Body of pancreas (tissue), 4 donors: ENCODE measurements around the gene RAB5B. TPM values are rescaled to one million over a fixed set of nuclear protein-coding genes. Genes with fewer than 3 reads are reported as not detected.
"Not testable (repeated sequence)": the region's sequence is repeated elsewhere in the genome, so short reads cannot be mapped to it uniquely, and the experiment has no call there.

Source experiments
- ATAC-seq: fragments of 150-250 bp; one replicate; pipeline ENCODE4 v1.9.1; 2016
- DNase-seq, 4 donors: peaks; one replicate each; pipeline ENCODE4 v3.0.0-alpha.2; 2019
- H3K27ac ChIP-seq, 4 donors: fragments of 200-600 bp; sonication (generic); 1 replicate in 3 of 4; 2 replicates in 1 of 4; pipeline versions ENCODE4 v1.5.1 to v1.6.1; 2016 to 2019; ENCODE audit warnings: mild to moderate bottlenecking in 1 of 4, mixed read lengths in 1 of 4, moderate library complexity in 1 of 4
- H3K27me3 ChIP-seq, 2 donors: fragments of 200-600 bp; sonication (generic); one replicate each; pipeline ENCODE4 v1.6.0; 2016; ENCODE audit warnings: mild to moderate bottlenecking in 1 of 2
- H3K36me3 ChIP-seq, 2 donors: fragments of 200-600 bp; sonication (generic); replicated peaks in 1 of 2; 2 replicates each; pipeline ENCODE4 v1.5.1; 2016; ENCODE audit warnings: low read depth in 2 of 2; ENCODE audit not compliant: insufficient read depth in 1 of 2
- H3K4me1 ChIP-seq: fragments of 200-600 bp; sonication (generic); one replicate; pipeline ENCODE4 v1.6.0; 2016
- H3K4me3 ChIP-seq, 2 donors: fragments of 200-600 bp; sonication (generic); 1 replicate in 1 of 2; 2 replicates in 1 of 2; pipeline ENCODE4 v1.5.1; 2016 to 2019
- H3K9me3 ChIP-seq, 3 donors: fragments of 200-600 bp; sonication (generic); 1 replicate in 2 of 3; 2 replicates in 1 of 3; pipeline ENCODE4 v1.5.1; 2016
- CTCF ChIP-seq, 7 experiments: fragments of 450-650 bp in 4 of 7; fragments of 200-600 bp in 3 of 7; sonication (generic) in 3 of 7; IDR thresholded peaks; one replicate each; pipeline ENCODE4 v1.5.1; 2016 to 2019; ENCODE audit warnings: antibody characterized with exemption in 7 of 7
- POLR2A ChIP-seq, 3 donors: fragments of 450-650 bp; IDR thresholded peaks; one replicate each; pipeline ENCODE4 v1.6.1; 2016; ENCODE audit warnings: antibody characterized with exemption in 3 of 3, mild to moderate bottlenecking in 2 of 3
- WGBS, 2 donors: methylation state at CpG; one replicate each; pipeline ENCODE4 v1.1.5; 2017; 5-methylcytosine and 5-hydroxymethylcytosine counted together
- intact Hi-C: fragments of 100-400 bp; cut with DNase I; formaldehyde crosslinking; loops from one replicate; pipeline ENCODE4 v1.15.1; 2023
- total RNA-seq, 2 donors: library from RNA; depleted of rRNA; stranded (reverse); fragments of >200 nt; gene quantifications; one replicate each; pipeline ENCODE4 v1.1.0, GENCODE V29; 2016

RAB5B gene
- total RNA-seq, 2 donors from 2014 or later = 28.3 to 33.9 TPM

- Histone ChIP-seq H3K36me3 (peaks cover 0 to 2% of the 10 kb centered on the region in 2 donors), H3K27me3 (no peaks in the 10 kb centered on the region), H3K4me1 (peaks cover 24% of the 10 kb centered on the region), H3K9me3 (no peaks in the 10 kb centered on the region), H3K4me3 (no peak overlapping the region), H3K27ac (peak overlapping the region in 1 of 4 donors; percentile 62)
- DNase-seq (no peak), ATAC-seq (no peak)
- TF ChIP-seq CTCF (IDR thresholded peaks at IDR 0.05) (no peak), POLR2A (IDR thresholded peaks at IDR 0.05) (no peak)
- intact Hi-C loops = no loop called here
- WGBS, 2 donors = 54% methylated on average over 7 of the region's 7 CpGs
Measured at GRCh38 chr12:56001487-56002100, 27.7 kb downstream of the RAB5B start.

GRCh38 chr12:56003376-56003775 is 29.5 kb downstream of the RAB5B start:
- ATAC-seq, H3K36me3 ChIP-seq, H3K9me3 ChIP-seq, H3K27ac ChIP-seq, H3K4me3 ChIP-seq, DNase-seq, H3K27me3 ChIP-seq, intact Hi-C loops: not testable (repeated sequence)
- peaks cover 20% of the 10 kb centered on the region for H3K4me1 ChIP-seq
- 88 to 90% methylated on average over 5 of the region's 5 CpGs for WGBS, 2 donors

- no peak overlapping the region for H3K4me3 ChIP-seq
- no peaks in the 10 kb centered on the region for H3K27me3 ChIP-seq
- peaks cover 18% of the 10 kb centered on the region for H3K4me1 ChIP-seq
- DNase-seq (no peak), ATAC-seq (no peak)
- TF ChIP-seq POLR2A (IDR thresholded peaks at IDR 0.05) (no peak), CTCF (IDR thresholded peaks at IDR 0.05) (no peak)
- no peaks in the 10 kb centered on the region for H3K9me3 ChIP-seq
- peaks cover 0 to 2% of the 10 kb centered on the region in 2 donors for H3K36me3 ChIP-seq
- 92% methylated on average over 7 of the region's 10 CpGs; no CpG with 5 or more reads in 1 of the 2 donors for WGBS, 2 donors
- no peak overlapping the region for H3K27ac ChIP-seq
- intact Hi-C loops = no loop called here
Measured at GRCh38 chr12:56004211-56004610, 30.3 kb downstream of the RAB5B start.

GRCh38 chr12:56007564-56008559 is 34.0 kb downstream of the RAB5B start:
- H3K27ac ChIP-seq = peak overlapping the region; percentile 84 to 93 (median 88)
- TF ChIP-seq POLR2A (IDR thresholded peaks at IDR 0.05) (peak in 1 of 3 donors; percentile 13), CTCF (IDR thresholded peaks at IDR 0.05) (no peak)
- 1 to 2% methylated on average over 19 to 42 of the region's 44 CpGs for WGBS, 2 donors
- H3K4me1 ChIP-seq = peaks cover 7% of the 10 kb centered on the region
- DNase-seq = peak; percentile 61 to 83 (median 70)
- H3K27me3 ChIP-seq = no peaks in the 10 kb centered on the region
- H3K4me3 ChIP-seq = peak overlapping the region; percentile 92 to 99
- intact Hi-C loops = no loop called here
- peak; percentile 76 for ATAC-seq
- H3K36me3 ChIP-seq = peaks cover 0 to 2% of the 10 kb centered on the region in 2 donors
- H3K9me3 ChIP-seq = no peaks in the 10 kb centered on the region

GRCh38 chr12:56010111-56010570 is 36.3 kb downstream of the RAB5B start:
- WGBS, 2 donors = 46 to 60% methylated on average over 2 of the region's 2 CpGs
- Histone ChIP-seq H3K9me3 (no peaks in the 10 kb centered on the region), H3K4me3 (no peak overlapping the region), H3K27me3 (no peaks in the 10 kb centered on the region), H3K4me1 (peaks cover 7% of the 10 kb centered on the region), H3K36me3 (no peaks in the 10 kb centered on the region), H3K27ac (no peak overlapping the region)
- no peak for DNase-seq
- TF ChIP-seq POLR2A (IDR thresholded peaks at IDR 0.05) (no peak), CTCF (IDR thresholded peaks at IDR 0.05) (no peak)
- intact Hi-C loops = no loop called here
- ATAC-seq = no peak
